HG03103 (cell line): Measurements from ENCODE around the gene EXOSC5.

Experiments used
- ATAC-seq: cut with Tn5 transposase; IDR thresholded peaks from one replicate; pipeline ENCODE4 v1.9.1; 2021; ENCODE audit warnings: low read depth; ENCODE audit not compliant: unreplicated experiment

Gene EXOSC5

GRCh38 chr19:41426952-41427646 is 29.9 kb upstream of the EXOSC5 start, which contains the start of gene B3GNT8:
TSS of gene B3GNT8 (minus strand) at chr19:41427374. CDS start at chr19:41426778, 596 bp downstream.
- no peak for ATAC-seq

GRCh38 chr19:41426116-41426841 is 29.1 kb upstream of the EXOSC5 start:
- ATAC-seq, result no peak

GRCh38 chr19:41425174-41426115 is 28.3 kb upstream of the EXOSC5 start:
- ATAC-seq, result no peak

- no peak for ATAC-seq
These were observed 27.4 kb upstream of the EXOSC5 start for GRCh38 chr19:41424335-41425173.

GRCh38 chr19:41422955-41423354 is 25.8 kb upstream of the EXOSC5 start:
- no peak for ATAC-seq

- no peak for ATAC-seq
These were observed 25.3 kb upstream of the EXOSC5 start for GRCh38 chr19:41422456-41422855.

- no peak for ATAC-seq
These were observed 24.8 kb upstream of the EXOSC5 start for GRCh38 chr19:41421973-41422372.

GRCh38 chr19:41421314-41421713 is 24.2 kb upstream of the EXOSC5 start:
- no peak for ATAC-seq

- ATAC-seq, result no peak
These were observed 23.1 kb upstream of the EXOSC5 start for GRCh38 chr19:41420101-41420880.

GRCh38 chr19:41416194-41416674 is 19.1 kb upstream of the EXOSC5 start:
- ATAC-seq, result no peak

GRCh38 chr19:41415154-41415571 is 18.0 kb upstream of the EXOSC5 start:
- ATAC-seq, result no peak

- no peak for ATAC-seq
These were observed 17.3 kb upstream of the EXOSC5 start for GRCh38 chr19:41414461-41414860.

- ATAC-seq, result no peak
These were observed 16.8 kb upstream of the EXOSC5 start for GRCh38 chr19:41413947-41414346.

GRCh38 chr19:41412953-41413352 is 15.8 kb upstream of the EXOSC5 start:
- ATAC-seq, result no peak

- no peak for ATAC-seq
These were observed 14.8 kb upstream of the EXOSC5 start for GRCh38 chr19:41411968-41412265.

- no peak for ATAC-seq
These were observed 14.2 kb upstream of the EXOSC5 start for GRCh38 chr19:41411100-41411967.

- ATAC-seq, result no peak
These were observed 13.3 kb upstream of the EXOSC5 start for GRCh38 chr19:41410336-41411054.

- ATAC-seq, result no peak
These were observed 12.1 kb upstream of the EXOSC5 start for GRCh38 chr19:41409288-41409687.
